Tibial artery (tissue), 4 donors: Measurements from ENCODE around the gene NMS.

ENCODE experiments used
- DNase-seq, 2 donors: peaks; one replicate each; pipeline ENCODE4 v3.0.0-alpha.2; 2019
- H3K27ac ChIP-seq, 2 donors: fragments of 200-600 bp; sonication (generic) in 1 of 2; 1 replicate in 1 of 2; 2 replicates in 1 of 2; pipeline ENCODE4 v1.5.1; 2018 to 2019; ENCODE audit warnings: mild to moderate bottlenecking in 1 of 2
- H3K27me3 ChIP-seq, 2 donors: fragments of 200-600 bp; sonication (generic) in 1 of 2; one replicate each; pipeline versions ENCODE4 v1.5.1 to v1.6.0; 2016 to 2019
- H3K36me3 ChIP-seq, 3 donors: fragments of 200-600 bp; sonication (generic) in 2 of 3; one replicate each; pipeline ENCODE4 v1.5.1; 2016 to 2019; ENCODE audit warnings: mild to moderate bottlenecking in 2 of 3
- H3K4me1 ChIP-seq, 4 donors: fragments of 200-600 bp; sonication (generic) in 2 of 4; 1 replicate in 3 of 4; 2 replicates in 1 of 4; pipeline ENCODE4 v1.5.1; 2016 to 2019
- H3K4me3 ChIP-seq, 2 donors: fragments of 200-600 bp; sonication (generic) in 1 of 2; 1 replicate in 1 of 2; 2 replicates in 1 of 2; pipeline ENCODE4 v1.5.1; 2018 to 2019; ENCODE audit warnings: mild to moderate bottlenecking in 2 of 2
- H3K9me3 ChIP-seq, 3 donors: fragments of 200-600 bp; sonication (generic) in 1 of 3; one replicate each; pipeline ENCODE4 v1.5.1; 2016 to 2019
- CTCF ChIP-seq, 2 experiments: fragments of 200-600 bp in 1 of 2; fragments of 450-650 bp in 1 of 2; IDR thresholded peaks; one replicate each; pipeline ENCODE4 v1.5.1; 2017 to 2019; ENCODE audit warnings: antibody characterized with exemption in 2 of 2, mild to moderate bottlenecking in 1 of 2, moderate library complexity in 1 of 2
- intact Hi-C: fragments of 100-400 bp; cut with DNase I; formaldehyde crosslinking; loops from one replicate; pipeline ENCODE4 v1.15.0; 2023; ENCODE audit warnings: low total_unique reads

Gene NMS

DNA sequence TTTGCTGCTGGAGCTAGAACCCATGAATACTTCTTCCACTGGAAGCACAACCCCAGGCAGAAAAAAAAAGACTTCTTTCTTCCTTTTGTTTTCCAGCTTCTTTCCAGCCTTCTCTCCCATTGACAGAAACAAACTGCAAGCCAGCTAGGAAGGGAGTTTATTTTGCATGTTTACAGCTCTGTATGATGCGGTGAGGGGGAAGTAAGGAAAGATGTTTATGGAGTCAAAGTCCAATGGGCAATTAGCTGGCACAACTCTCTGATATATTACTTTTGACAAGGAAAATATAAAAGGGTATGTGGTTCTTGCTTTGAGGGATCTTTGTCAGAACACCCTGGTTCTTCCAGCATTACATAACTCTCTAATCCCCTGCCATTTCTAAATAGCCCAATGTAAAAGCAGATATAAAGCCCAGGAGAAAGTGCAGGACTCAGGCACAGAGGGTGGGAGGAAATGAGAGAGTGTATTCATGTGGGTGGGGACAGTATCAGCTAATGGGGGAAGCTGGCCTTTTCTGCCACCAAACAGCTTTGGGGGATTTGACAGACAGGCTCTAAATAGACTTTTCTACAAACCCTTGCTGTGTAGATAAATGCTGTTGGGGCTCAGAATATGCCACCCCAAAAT is 9.3 kb upstream of the NMS start:
- no peak for TF ChIP-seq CTCF (IDR thresholded peaks at IDR 0.05)
- no peaks in the 10 kb centered on the region for H3K27me3 ChIP-seq
- H3K27ac ChIP-seq: no peak overlapping the region
- H3K36me3 ChIP-seq: no peaks in the 10 kb centered on the region
- peaks cover 0 to 7% (median 0%) of the 10 kb centered on the region in 3 donors for H3K9me3 ChIP-seq
- H3K4me3 ChIP-seq: no peak overlapping the region
- DNase-seq: no peak
- no peaks in the 10 kb centered on the region for H3K4me1 ChIP-seq
- intact Hi-C loops: no loop called here

- Histone ChIP-seq H3K27me3 (peaks cover 0 to 11% of the 10 kb centered on the region in 2 donors), H3K27ac (no peak overlapping the region), H3K9me3 (no peaks in the 10 kb centered on the region), H3K36me3 (no peaks in the 10 kb centered on the region), H3K4me3 (no peak overlapping the region), H3K4me1 (no peaks in the 10 kb centered on the region)
- no peak for TF ChIP-seq CTCF (IDR thresholded peaks at IDR 0.05)
- intact Hi-C loops: no loop called here
- DNase-seq: no peak
Measured at GRCh38 chr2:100470898-100471514, 724 bp downstream of the NMS start.

GRCh38 chr2:100476606-100477005 is 6.3 kb downstream of the NMS start:
- no peak overlapping the region for H3K4me3 ChIP-seq

GRCh38 chr2:100482741-100483140 is 12.5 kb downstream of the NMS start:
- DNase-seq: no peak
- Histone ChIP-seq H3K4me3 (no peak overlapping the region), H3K27ac (no peak overlapping the region), H3K4me1 (no peaks in the 10 kb centered on the region), H3K27me3 (peaks cover 0 to 10% of the 10 kb centered on the region in 2 donors), H3K36me3 (no peaks in the 10 kb centered on the region), H3K9me3 (no peaks in the 10 kb centered on the region)
- no peak for TF ChIP-seq CTCF (IDR thresholded peaks at IDR 0.05)
- intact Hi-C loops: no loop called here

More at GRCh38 chr2:100476606-100477005, 6.3 kb downstream of the NMS start:
- no peak for TF ChIP-seq CTCF (IDR thresholded peaks at IDR 0.05)
- intact Hi-C loops: no loop called here
- Histone ChIP-seq H3K27me3 (peaks cover 0 to 6% of the 10 kb centered on the region in 2 donors), H3K27ac (no peak overlapping the region), H3K9me3 (no peaks in the 10 kb centered on the region), H3K36me3 (no peaks in the 10 kb centered on the region), H3K4me1 (no peaks in the 10 kb centered on the region)
- DNase-seq: no peak

DNA sequence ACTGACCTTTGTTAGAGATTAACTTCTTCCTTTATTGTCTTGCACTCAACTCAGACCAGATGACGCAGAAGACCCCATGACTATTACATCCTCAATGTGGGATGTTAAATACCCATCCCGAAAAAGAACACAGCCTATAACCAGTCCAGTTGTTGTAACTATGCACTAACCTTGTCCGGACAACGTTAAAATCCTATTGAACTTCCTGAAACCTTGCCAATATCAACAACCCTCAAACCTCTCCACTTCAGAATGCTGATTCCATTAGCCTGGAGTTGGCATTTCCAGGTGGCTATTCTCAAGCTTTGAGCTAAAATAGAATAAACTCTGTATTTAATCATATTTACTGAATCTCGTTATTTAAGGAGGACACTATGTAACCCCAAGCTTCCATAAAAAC is 13.6 kb downstream of the NMS start:
- no peak for TF ChIP-seq CTCF (IDR thresholded peaks at IDR 0.05)
- intact Hi-C loops: no loop called here
- no peaks in the 10 kb centered on the region for H3K9me3 ChIP-seq
- H3K4me3 ChIP-seq: no peak overlapping the region
- no peak overlapping the region for H3K27ac ChIP-seq
- no peak for DNase-seq
- no peaks in the 10 kb centered on the region for H3K36me3 ChIP-seq
- H3K4me1 ChIP-seq: no peaks in the 10 kb centered on the region
- H3K27me3 ChIP-seq: peaks cover 0 to 8% of the 10 kb centered on the region in 2 donors
